ENCODE measurements around the gene TIAL1.

DNA sequence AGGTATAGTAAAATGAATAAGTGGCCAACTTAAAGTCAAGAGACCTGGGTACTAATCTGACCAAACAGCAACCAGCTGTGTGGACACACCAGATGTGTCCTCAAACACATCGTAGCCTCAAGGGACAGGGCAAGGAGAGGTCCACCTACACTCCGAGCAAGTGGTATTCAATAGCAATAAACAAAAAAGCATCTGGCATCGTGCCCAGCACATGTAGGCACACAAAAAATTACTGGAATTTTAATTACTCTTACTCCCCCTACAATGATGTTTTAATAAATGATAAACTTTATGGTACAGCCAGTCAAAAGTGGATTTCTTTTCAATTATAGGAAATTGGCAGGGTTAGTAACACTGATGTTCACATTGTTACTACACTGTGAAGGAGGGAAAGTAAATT is 50.8 kb downstream of the TIAL1 start:
- TF ChIP-seq CTCF (IDR thresholded peaks at IDR 0.05) (no peak), POLR2A (IDR thresholded peaks at IDR 0.05) (no peak)
